Measurements from ENCODE around the gene SPECC1L.

GRCh38 chr22:24235315-24235714 is 35.3 kb upstream of the SPECC1L start:
- TF ChIP-seq, protein P1, sequence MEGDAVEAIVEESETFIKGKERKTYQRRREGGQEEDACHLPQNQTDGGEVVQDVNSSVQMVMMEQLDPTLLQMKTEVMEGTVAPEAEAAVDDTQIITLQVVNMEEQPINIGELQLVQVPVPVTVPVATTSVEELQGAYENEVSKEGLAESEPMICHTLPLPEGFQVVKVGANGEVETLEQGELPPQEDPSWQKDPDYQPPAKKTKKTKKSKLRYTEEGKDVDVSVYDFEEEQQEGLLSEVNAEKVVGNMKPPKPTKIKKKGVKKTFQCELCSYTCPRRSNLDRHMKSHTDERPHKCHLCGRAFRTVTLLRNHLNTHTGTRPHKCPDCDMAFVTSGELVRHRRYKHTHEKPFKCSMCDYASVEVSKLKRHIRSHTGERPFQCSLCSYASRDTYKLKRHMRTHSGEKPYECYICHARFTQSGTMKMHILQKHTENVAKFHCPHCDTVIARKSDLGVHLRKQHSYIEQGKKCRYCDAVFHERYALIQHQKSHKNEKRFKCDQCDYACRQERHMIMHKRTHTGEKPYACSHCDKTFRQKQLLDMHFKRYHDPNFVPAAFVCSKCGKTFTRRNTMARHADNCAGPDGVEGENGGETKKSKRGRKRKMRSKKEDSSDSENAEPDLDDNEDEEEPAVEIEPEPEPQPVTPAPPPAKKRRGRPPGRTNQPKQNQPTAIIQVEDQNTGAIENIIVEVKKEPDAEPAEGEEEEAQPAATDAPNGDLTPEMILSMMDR (IDR thresholded peaks at IDR 0.05; ENCODE audit: insufficient read depth, low read depth, low read length) = no peak
- no peak for TF ChIP-seq EZH2 (IDR thresholded peaks at IDR 0.05; ENCODE audit: insufficient read depth, low read length)
